Mucosa of rectum (tissue), 2 donors: ENCODE results near the gene PHOX2B.

Experiments
- H3K27ac ChIP-seq, 2 donors: one replicate each; pipeline ENCODE4 v1.7.0; 2013; ENCODE audit warnings: inconsistent platforms in 2 of 2, low read depth in 2 of 2, low read length in 2 of 2
- H3K27me3 ChIP-seq, 2 donors: one replicate each; pipeline ENCODE4 v1.7.0; 2013; ENCODE audit warnings: low read length in 2 of 2; ENCODE audit not compliant: control insufficient read depth in 2 of 2, insufficient read depth in 2 of 2
- H3K36me3 ChIP-seq, 2 donors: one replicate each; pipeline ENCODE4 v1.7.0; 2013; ENCODE audit warnings: low read length in 2 of 2; ENCODE audit not compliant: control insufficient read depth in 2 of 2, insufficient read depth in 2 of 2
- H3K4me1 ChIP-seq, 2 donors: one replicate each; pipeline ENCODE4 v1.7.0; 2013; ENCODE audit warnings: low read length in 2 of 2, mild to moderate bottlenecking in 1 of 2; ENCODE audit not compliant: control insufficient read depth in 2 of 2, insufficient read depth in 2 of 2
- H3K4me3 ChIP-seq, 2 donors: one replicate each; pipeline ENCODE4 v1.7.0; 2013; ENCODE audit warnings: low read length in 2 of 2
- H3K9ac ChIP-seq, 2 donors: one replicate each; pipeline ENCODE4 v1.7.0; 2013; ENCODE audit warnings: low read length in 2 of 2, low read depth in 1 of 2, mild to moderate bottlenecking in 1 of 2
- H3K9me3 ChIP-seq, 2 donors: one replicate each; pipeline ENCODE4 v1.7.0; 2013; ENCODE audit warnings: low read length in 2 of 2; ENCODE audit not compliant: control insufficient read depth in 2 of 2
- donor health status: healthy.
- donor health status: Normal muscosa, but diverticular disease.

PHOX2B gene

GRCh38 chr4:41734371-41734770 lies 14.2 kb downstream of the PHOX2B start:
- Histone ChIP-seq H3K9me3 (no peaks in the 10 kb centered on the region), H3K27ac (no peak overlapping the region), H3K9ac (no peak overlapping the region), H3K4me3 (no peak overlapping the region), H3K27me3 (peaks cover 3 to 8% of the 10 kb centered on the region in 2 donors), H3K36me3 (no peaks in the 10 kb centered on the region), H3K4me1 (no peaks in the 10 kb centered on the region)

- H3K4me3 ChIP-seq: no peak overlapping the region
- no peak overlapping the region for H3K27ac ChIP-seq
- H3K4me1 ChIP-seq: no peaks in the 10 kb centered on the region
- no peaks in the 10 kb centered on the region for H3K36me3 ChIP-seq
- no peaks in the 10 kb centered on the region for H3K9me3 ChIP-seq
- peaks cover 0 to 7% of the 10 kb centered on the region in 2 donors for H3K27me3 ChIP-seq
- no peak overlapping the region for H3K9ac ChIP-seq
These were observed 16.9 kb downstream of the PHOX2B start for GRCh38 chr4:41731569-41732126.

- Histone ChIP-seq H3K27me3 (peaks cover 0 to 7% of the 10 kb centered on the region in 2 donors), H3K4me3 (no peak overlapping the region), H3K9me3 (peaks cover 0 to 2% of the 10 kb centered on the region in 2 donors), H3K36me3 (no peaks in the 10 kb centered on the region), H3K27ac (no peak overlapping the region), H3K4me1 (no peaks in the 10 kb centered on the region), H3K9ac (no peak overlapping the region)
These were observed 20.0 kb downstream of the PHOX2B start for GRCh38 chr4:41728573-41728913.

- Histone ChIP-seq H3K4me3 (no peak overlapping the region), H3K27me3 (peaks cover 0 to 7% of the 10 kb centered on the region in 2 donors), H3K4me1 (no peaks in the 10 kb centered on the region), H3K27ac (no peak overlapping the region), H3K9ac (no peak overlapping the region), H3K36me3 (no peaks in the 10 kb centered on the region), H3K9me3 (peaks cover 0 to 2% of the 10 kb centered on the region in 2 donors)
These were observed 20.5 kb downstream of the PHOX2B start for GRCh38 chr4:41727861-41728572.

- Histone ChIP-seq H3K36me3 (no peaks in the 10 kb centered on the region), H3K9ac (no peak overlapping the region), H3K4me1 (no peaks in the 10 kb centered on the region), H3K4me3 (no peak overlapping the region), H3K9me3 (peaks cover 0 to 2% of the 10 kb centered on the region in 2 donors), H3K27me3 (peaks cover 0 to 2% of the 10 kb centered on the region in 2 donors), H3K27ac (no peak overlapping the region)
These were observed 23.3 kb downstream of the PHOX2B start for GRCh38 chr4:41725254-41725653.

- no peaks in the 10 kb centered on the region for H3K4me1 ChIP-seq
- H3K27ac ChIP-seq: no peak overlapping the region
- H3K36me3 ChIP-seq: no peaks in the 10 kb centered on the region
- no peak overlapping the region for H3K9ac ChIP-seq
- H3K4me3 ChIP-seq: no peak overlapping the region
- H3K9me3 ChIP-seq: peaks cover 0 to 2% of the 10 kb centered on the region in 2 donors
- peaks cover 0 to 2% of the 10 kb centered on the region in 2 donors for H3K27me3 ChIP-seq
These were observed 25.2 kb downstream of the PHOX2B start for GRCh38 chr4:41723286-41723685.

GRCh38 chr4:41722181-41722580 lies 26.3 kb downstream of the PHOX2B start:
- H3K27me3 ChIP-seq: no peaks in the 10 kb centered on the region
- H3K9ac ChIP-seq: no peak overlapping the region

GRCh38 chr4:41719417-41719816 lies 29.1 kb downstream of the PHOX2B start:
- H3K4me1 ChIP-seq: no peaks in the 10 kb centered on the region
- no peak overlapping the region for H3K27ac ChIP-seq
- H3K27me3 ChIP-seq: no peaks in the 10 kb centered on the region
- H3K9me3 ChIP-seq: no peaks in the 10 kb centered on the region
- H3K36me3 ChIP-seq: no peaks in the 10 kb centered on the region
- no peak overlapping the region for H3K4me3 ChIP-seq
- H3K9ac ChIP-seq: no peak overlapping the region

More at GRCh38 chr4:41722181-41722580, 26.3 kb downstream of the PHOX2B start:
- Histone ChIP-seq H3K9me3 (peaks cover 0 to 2% of the 10 kb centered on the region in 2 donors), H3K4me1 (no peaks in the 10 kb centered on the region), H3K4me3 (no peak overlapping the region), H3K36me3 (no peaks in the 10 kb centered on the region), H3K27ac (no peak overlapping the region)

GRCh38 chr4:41718907-41719306 lies 29.6 kb downstream of the PHOX2B start:
- H3K9ac ChIP-seq: no peak overlapping the region
- H3K9me3 ChIP-seq: no peaks in the 10 kb centered on the region
- no peak overlapping the region for H3K27ac ChIP-seq
- no peaks in the 10 kb centered on the region for H3K36me3 ChIP-seq
- no peaks in the 10 kb centered on the region for H3K27me3 ChIP-seq
- no peak overlapping the region for H3K4me3 ChIP-seq
- H3K4me1 ChIP-seq: no peaks in the 10 kb centered on the region

- Histone ChIP-seq H3K27ac (no peak overlapping the region), H3K36me3 (no peaks in the 10 kb centered on the region), H3K9me3 (no peaks in the 10 kb centered on the region), H3K4me1 (no peaks in the 10 kb centered on the region), H3K27me3 (no peaks in the 10 kb centered on the region), H3K9ac (no peak overlapping the region), H3K4me3 (no peak overlapping the region)
These were observed 33.4 kb downstream of the PHOX2B start for GRCh38 chr4:41715155-41715554.
